ENCODE results near the gene LIMA1.
"Not testable (repeated sequence)": the region's sequence is repeated elsewhere in the genome, so short reads cannot be mapped to it uniquely, and the experiment has no call there.

The LIMA1 gene

GRCh38 chr12:50282721-50283228, 545 bp downstream of the LIMA1 start:
- DNase-seq: no peak

GRCh38 chr12:50279501-50279900, 3.8 kb downstream of the LIMA1 start:
- DNase-seq: no peak

- DNase-seq: no peak
Measured at GRCh38 chr12:50276912-50277671, 6.2 kb downstream of the LIMA1 start.

GRCh38 chr12:50276068-50276467, 7.3 kb downstream of the LIMA1 start:
- no peak for DNase-seq

- no peak for DNase-seq
Measured at GRCh38 chr12:50275556-50275955, 7.8 kb downstream of the LIMA1 start.

- DNase-seq: not testable (repeated sequence)
Measured at GRCh38 chr12:50275127-50275526, 8.2 kb downstream of the LIMA1 start.

GRCh38 chr12:50271724-50272247, 11.5 kb downstream of the LIMA1 start:
- DNase-seq: no peak

- DNase-seq: no peak
Measured at GRCh38 chr12:50268482-50268881, 14.8 kb downstream of the LIMA1 start.

GRCh38 chr12:50265770-50266524, 17.4 kb downstream of the LIMA1 start:
- no peak for DNase-seq

- DNase-seq: no peak
Measured at GRCh38 chr12:50263832-50264231, 19.5 kb downstream of the LIMA1 start.

GRCh38 chr12:50261654-50262053, 21.7 kb downstream of the LIMA1 start:
- no peak for DNase-seq

- no peak for DNase-seq
Measured at GRCh38 chr12:50258167-50258551, 25.2 kb downstream of the LIMA1 start.

- DNase-seq: no peak
Measured at GRCh38 chr12:50257236-50258166, 25.8 kb downstream of the LIMA1 start.

- no peak for DNase-seq
Measured at GRCh38 chr12:50256761-50257160, 26.6 kb downstream of the LIMA1 start.

GRCh38 chr12:50252977-50253602, 30.2 kb downstream of the LIMA1 start:
- DNase-seq: no peak

GRCh38 chr12:50251619-50252252, 31.6 kb downstream of the LIMA1 start:
- DNase-seq: no peak

- DNase-seq: no peak
Measured at GRCh38 chr12:50249464-50250182, 33.7 kb downstream of the LIMA1 start.

GRCh38 chr12:50248883-50249282, 34.4 kb downstream of the LIMA1 start:
- DNase-seq: no peak

GRCh38 chr12:50248411-50248810, 34.9 kb downstream of the LIMA1 start:
- DNase-seq: no peak

GRCh38 chr12:50247665-50248064, 35.7 kb downstream of the LIMA1 start:
- DNase-seq: not testable (repeated sequence)
